HL-60 (cell line): ENCODE results near the gene CHADL.

Experiments
- GABPA ChIP-seq: IDR thresholded peaks from 2 replicates; pipeline ENCODE4 v1.6.1; 2012; ENCODE audit warnings: low read depth
- TF ChIP-seq, protein P1 (sequence below): IDR thresholded peaks from one replicate; pipeline ENCODE4 v1.5.1; 2011; ENCODE audit warnings: low read length, control low read depth, inconsistent platforms; ENCODE audit not compliant: insufficient read depth

DNA sequence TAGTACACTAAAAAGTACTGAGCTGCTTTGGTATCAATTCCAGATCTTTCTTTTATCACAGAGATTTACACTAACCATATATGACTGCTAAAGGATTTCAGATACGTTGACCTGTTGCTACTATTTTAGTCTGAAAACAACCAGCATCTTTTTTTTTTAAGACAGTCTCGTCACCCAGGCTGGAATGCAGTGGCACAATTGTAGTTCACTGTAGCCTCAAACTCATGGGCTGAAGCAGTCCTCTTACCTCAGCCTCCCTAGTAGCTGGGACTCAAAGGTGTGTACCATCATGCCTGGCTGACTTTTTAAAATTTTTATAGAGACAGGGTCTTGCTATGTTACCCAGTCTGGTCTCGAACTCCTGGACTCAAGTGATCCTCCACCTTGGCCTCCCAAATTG lies 59.8 kb downstream of the CHADL start:
- TF ChIP-seq, protein P1, sequence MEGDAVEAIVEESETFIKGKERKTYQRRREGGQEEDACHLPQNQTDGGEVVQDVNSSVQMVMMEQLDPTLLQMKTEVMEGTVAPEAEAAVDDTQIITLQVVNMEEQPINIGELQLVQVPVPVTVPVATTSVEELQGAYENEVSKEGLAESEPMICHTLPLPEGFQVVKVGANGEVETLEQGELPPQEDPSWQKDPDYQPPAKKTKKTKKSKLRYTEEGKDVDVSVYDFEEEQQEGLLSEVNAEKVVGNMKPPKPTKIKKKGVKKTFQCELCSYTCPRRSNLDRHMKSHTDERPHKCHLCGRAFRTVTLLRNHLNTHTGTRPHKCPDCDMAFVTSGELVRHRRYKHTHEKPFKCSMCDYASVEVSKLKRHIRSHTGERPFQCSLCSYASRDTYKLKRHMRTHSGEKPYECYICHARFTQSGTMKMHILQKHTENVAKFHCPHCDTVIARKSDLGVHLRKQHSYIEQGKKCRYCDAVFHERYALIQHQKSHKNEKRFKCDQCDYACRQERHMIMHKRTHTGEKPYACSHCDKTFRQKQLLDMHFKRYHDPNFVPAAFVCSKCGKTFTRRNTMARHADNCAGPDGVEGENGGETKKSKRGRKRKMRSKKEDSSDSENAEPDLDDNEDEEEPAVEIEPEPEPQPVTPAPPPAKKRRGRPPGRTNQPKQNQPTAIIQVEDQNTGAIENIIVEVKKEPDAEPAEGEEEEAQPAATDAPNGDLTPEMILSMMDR: no peak
- TF ChIP-seq GABPA: no peak
